ENCODE data around the gene ARIH2. TPM values are rescaled to one million over a fixed set of nuclear protein-coding genes. Genes with fewer than 3 reads are reported as not detected.

The ARIH2 gene
- total and polyA plus RNA-seq, 2 of the 4 experiments (the other 2 are of a cell fraction) = 62.3 to 93.7 TPM

GRCh38 chr3:48963591-48963990 lies 44.9 kb downstream of the ARIH2 start:
- Histone ChIP-seq H3K9ac (ENCODE audit: low read depth, low read length) (no peak overlapping the region), H3K4me3 (ENCODE audit: insufficient read depth, low read depth, low read length) (no peak overlapping the region), H3K36me3 (ENCODE audit: control insufficient read depth, insufficient read depth, low read length) (peaks cover 26% of the 10 kb centered on the region), H3K14ac (replicated peaks; ENCODE audit: low read depth, low read length) (no peak overlapping the region), H2BK5ac (ENCODE audit: low read depth, low read length, poor library complexity, severe bottlenecking) (no peak overlapping the region), H4K20me1 (ENCODE audit: insufficient read depth, low read length) (peaks cover 3% of the 10 kb centered on the region; the same call in 1 of the 2 replicates), H2BK15ac (ENCODE audit: low read depth, low read length) (no peak overlapping the region), H2BK120ac (ENCODE audit: low read depth, low read length) (no peak overlapping the region), H3K27ac (ENCODE audit: insufficient read depth, low read length) (no peak overlapping the region), H2BK20ac (ENCODE audit: low read depth, low read length) (no peak overlapping the region), H2AFZ (replicated peaks; ENCODE audit: low read length, poor library complexity) (no peak overlapping the region), H3K56ac (ENCODE audit: extremely low read depth, insufficient read depth, low read length) (no peak overlapping the region), H3K27me3 (ENCODE audit: control insufficient read depth, insufficient read depth, low read length) (no peaks in the 10 kb centered on the region), H3K4me1 (ENCODE audit: control insufficient read depth, insufficient read depth, low read length) (peaks cover 5% of the 10 kb centered on the region), H3K9me1 (ENCODE audit: insufficient read depth, low read length) (peaks cover 4% of the 10 kb centered on the region), H3K9me3 (ENCODE audit: control insufficient read depth, insufficient read depth, low read length) (no peaks in the 10 kb centered on the region), H3K18ac (ENCODE audit: low read depth, low read length) (no peak overlapping the region), H3K79me1 (ENCODE audit: low read depth in 1 of 2, low read length in 2 of 2) (peaks cover 17 to 38% of the 10 kb centered on the region in 2 experiments), H4K8ac (ENCODE audit: low read depth in 2 of 2, low read length in 2 of 2) (no peak overlapping the region), H4K5ac (ENCODE audit: low read depth, low read length) (no peak overlapping the region), H2AK5ac (ENCODE audit: low read depth, low read length) (no peak overlapping the region), H4K91ac (ENCODE audit: insufficient read depth, low read depth, low read length) (no peak overlapping the region), H3K4me2 (ENCODE audit: low read depth, low read length) (no peak overlapping the region), H3K23ac (ENCODE audit: low read depth, low read length) (no peak overlapping the region), H3K4ac (ENCODE audit: low read depth, low read length) (no peak overlapping the region), H2AK9ac (replicated peaks; ENCODE audit: low read depth, low read length, poor library complexity) (no peak overlapping the region)
- POLR2A ChIA-PET (ENCODE audit: unreplicated experiment) = no interaction called here
- BruUV-seq (replicated peaks) = no TSS peak
- no peak for DNase-seq
- WGBS, 2 experiments (ENCODE audit: extremely low coverage in 2 of 2, insufficient read length in 1 of 2) = no CpG with 5 or more reads among the region's 2 CpGs
- intact Hi-C loops (cut with micrococcal nuclease) (no loop called here), dilution Hi-C loops (cut with HindIII; ENCODE audit: low sequenced_read_pairs, unreplicated experiment) (no loop called here), in situ Hi-C loops (cut with MboI; ENCODE audit: low sequenced_read_pairs) (no loop called here)
- CTCF ChIA-PET = no interaction called here
- no peak for ATAC-seq (ENCODE audit: low read depth)
- TF ChIP-seq CHD1 (IDR thresholded peaks at IDR 0.05; ENCODE audit: low read depth, low read length) (no peak), POLR2A (IDR thresholded peaks at IDR 0.05; ENCODE audit: low read depth, low read length) (no peak), MAZ (IDR thresholded peaks at IDR 0.05; ENCODE audit: borderline replicate concordance, low read depth, low read length) (no peak), RCOR1 (IDR thresholded peaks at IDR 0.05; ENCODE audit: insufficient replicate concordance, low read length) (no peak), MAFK (IDR thresholded peaks at IDR 0.05; ENCODE audit: low read depth, low read length) (no peak), CEBPB (IDR thresholded peaks at IDR 0.05; ENCODE audit: low read depth, low read length) (no peak), RFX5 (IDR thresholded peaks at IDR 0.05; ENCODE audit: low read depth, low read length) (no peak), NFE2L2 (IDR thresholded peaks at IDR 0.05; ENCODE audit: low read depth, low read length) (no peak), SMC3 (IDR thresholded peaks at IDR 0.05; ENCODE audit: low read depth, low read length) (no peak), RAD21 (IDR thresholded peaks at IDR 0.05; ENCODE audit: low read length) (no peak), ELK1 (IDR thresholded peaks at IDR 0.05; ENCODE audit: borderline replicate concordance, low read depth, low read length) (no peak), MXI1 (IDR thresholded peaks at IDR 0.05; ENCODE audit: borderline replicate concordance, low read depth, low read length) (no peak), BHLHE40 (IDR thresholded peaks at IDR 0.05; ENCODE audit: low read depth, low read length) (no peak), USF2 (IDR thresholded peaks at IDR 0.05; ENCODE audit: low read depth, low read length) (no peak), FOS (IDR thresholded peaks at IDR 0.05; ENCODE audit: low read depth, low read length) (no peak)
- TF ChIP-seq, protein P1, sequence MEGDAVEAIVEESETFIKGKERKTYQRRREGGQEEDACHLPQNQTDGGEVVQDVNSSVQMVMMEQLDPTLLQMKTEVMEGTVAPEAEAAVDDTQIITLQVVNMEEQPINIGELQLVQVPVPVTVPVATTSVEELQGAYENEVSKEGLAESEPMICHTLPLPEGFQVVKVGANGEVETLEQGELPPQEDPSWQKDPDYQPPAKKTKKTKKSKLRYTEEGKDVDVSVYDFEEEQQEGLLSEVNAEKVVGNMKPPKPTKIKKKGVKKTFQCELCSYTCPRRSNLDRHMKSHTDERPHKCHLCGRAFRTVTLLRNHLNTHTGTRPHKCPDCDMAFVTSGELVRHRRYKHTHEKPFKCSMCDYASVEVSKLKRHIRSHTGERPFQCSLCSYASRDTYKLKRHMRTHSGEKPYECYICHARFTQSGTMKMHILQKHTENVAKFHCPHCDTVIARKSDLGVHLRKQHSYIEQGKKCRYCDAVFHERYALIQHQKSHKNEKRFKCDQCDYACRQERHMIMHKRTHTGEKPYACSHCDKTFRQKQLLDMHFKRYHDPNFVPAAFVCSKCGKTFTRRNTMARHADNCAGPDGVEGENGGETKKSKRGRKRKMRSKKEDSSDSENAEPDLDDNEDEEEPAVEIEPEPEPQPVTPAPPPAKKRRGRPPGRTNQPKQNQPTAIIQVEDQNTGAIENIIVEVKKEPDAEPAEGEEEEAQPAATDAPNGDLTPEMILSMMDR (conservative IDR thresholded peaks at IDR 0.05; ENCODE audit: low read depth, low read length) = no peak

Measured in IMR-90 (cell line).